Right kidney (tissue), 9 donors: ENCODE data around the gene SYNGR1.

Source experiments
- DNase-seq: peaks from one replicate; pipeline ENCODE4 v3.0.0-alpha.2; 2016
- long read RNA-seq, 8 donors: transcript quantifications; one replicate each; lab custom pipeline, GENCODE V29; 2026

Gene SYNGR1
- long read RNA-seq, donor 1, full-length matches to known transcripts: 16 of 16 reads
- long read RNA-seq, donor 1, partial matches to known transcripts: 0 of 16 reads
- long read RNA-seq, donor 1, other reads (novel, unspliced or antisense): 0 of 16 reads
- long read RNA-seq, donor 2, full-length matches to known transcripts: 18 of 18 reads
- long read RNA-seq, donor 2, partial matches to known transcripts: 0 of 18 reads
- long read RNA-seq, donor 2, other reads (novel, unspliced or antisense): 0 of 18 reads
- long read RNA-seq, donor 3, transcript SYNGR1-202 (4 exons, 1,361 nt): major isoform, 6 of 9 reads
- long read RNA-seq, donor 3, partial matches to known transcripts: 0 of 9 reads
- long read RNA-seq, donor 3, other reads (novel, unspliced or antisense): 0 of 9 reads
- long read RNA-seq, donor 4, full-length matches to known transcripts: 17 of 17 reads
- long read RNA-seq, donor 4, partial matches to known transcripts: 0 of 17 reads
- long read RNA-seq, donor 4, other reads (novel, unspliced or antisense): 0 of 17 reads
- long read RNA-seq, donor 5, full-length matches to known transcripts: 13 of 13 reads
- long read RNA-seq, donor 5, partial matches to known transcripts: 0 of 13 reads
- long read RNA-seq, donor 5, other reads (novel, unspliced or antisense): 0 of 13 reads
- long read RNA-seq, donor 6, full-length matches to known transcripts: 15 of 15 reads
- long read RNA-seq, donor 6, partial matches to known transcripts: 0 of 15 reads
- long read RNA-seq, donor 6, other reads (novel, unspliced or antisense): 0 of 15 reads
- long read RNA-seq, donor 7, full-length matches to known transcripts: 28 of 28 reads
- long read RNA-seq, donor 7, partial matches to known transcripts: 0 of 28 reads
- long read RNA-seq, donor 7, other reads (novel, unspliced or antisense): 0 of 28 reads
- long read RNA-seq, donor 8, full-length matches to known transcripts: 10 of 20 reads
- long read RNA-seq, donor 8, partial matches to known transcripts: 10 of 20 reads
- long read RNA-seq, donor 8, other reads (novel, unspliced or antisense): 0 of 20 reads

- peak; percentile 65 for DNase-seq
Observed at GRCh38 chr22:39349967-39350726, at the start of gene SYNGR1. Gene SYNGR1 (plus strand): TSS chr22:39349991. CDS start chr22:39350011, 20 bp downstream.

- DNase-seq: peak; percentile 33
Observed at GRCh38 chr22:39300186-39300830, 49.5 kb upstream of the SYNGR1 start.

- DNase-seq: no peak
Observed at GRCh38 chr22:39301108-39301507, 48.7 kb upstream of the SYNGR1 start.

- no peak for DNase-seq
Observed at GRCh38 chr22:39301926-39302325, 47.9 kb upstream of the SYNGR1 start.

GRCh38 chr22:39302431-39302960 is 47.3 kb upstream of the SYNGR1 start:
- DNase-seq: no peak

GRCh38 chr22:39303358-39303757 is 46.4 kb upstream of the SYNGR1 start:
- DNase-seq: no peak

- DNase-seq: no peak
Observed at GRCh38 chr22:39303892-39304671, 45.7 kb upstream of the SYNGR1 start.

- no peak for DNase-seq
Observed at GRCh38 chr22:39306456-39307361, 43.1 kb upstream of the SYNGR1 start.

GRCh38 chr22:39308614-39309363 is 41.0 kb upstream of the SYNGR1 start:
- no peak for DNase-seq

GRCh38 chr22:39309364-39309861 is 40.4 kb upstream of the SYNGR1 start:
- peak; percentile 26 for DNase-seq

GRCh38 chr22:39309881-39310714 is 39.7 kb upstream of the SYNGR1 start:
- peak; percentile 26 for DNase-seq

GRCh38 chr22:39311592-39312400 is 38.0 kb upstream of the SYNGR1 start:
- DNase-seq: no peak

GRCh38 chr22:39312410-39312809 is 37.4 kb upstream of the SYNGR1 start:
- DNase-seq: no peak

GRCh38 chr22:39313258-39314001 is 36.4 kb upstream of the SYNGR1 start:
- no peak for DNase-seq

- no peak for DNase-seq
Observed at GRCh38 chr22:39314251-39314971, 35.4 kb upstream of the SYNGR1 start.
